Measurements from ENCODE around the gene UBL4A. TPM values are rescaled to one million over a fixed set of nuclear protein-coding genes. Genes with fewer than 3 reads are reported as not detected.
A peak's percentile ranks its signal among the peaks of the same experiment; 100 is the strongest.

UBL4A gene
- total RNA-seq, 6 experiments from 2014 or later, result 12.6 to 34.8 (median 15.5) TPM

DNA sequence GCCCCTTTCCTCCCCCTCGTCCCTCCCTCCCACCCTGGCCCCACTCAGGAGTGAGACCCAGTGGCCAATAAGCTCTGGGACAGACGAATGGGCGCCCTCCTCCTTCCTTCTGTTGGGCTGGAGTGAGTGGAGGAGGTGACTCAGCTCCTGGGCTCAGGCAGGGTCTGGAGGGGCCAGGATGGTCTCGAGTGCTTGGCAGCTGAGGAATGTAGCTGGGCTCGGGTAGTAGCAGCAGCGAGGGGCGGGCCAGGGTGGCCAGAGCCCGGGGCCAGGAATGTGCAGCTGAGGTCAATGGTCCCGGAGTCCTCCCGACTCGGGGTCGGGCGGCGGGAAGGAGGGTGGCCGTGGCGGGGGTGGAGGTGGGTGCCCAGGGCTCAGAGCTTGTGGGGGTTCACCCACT, 45.2 kb upstream of the UBL4A start:
- no peak for ATAC-seq

DNA sequence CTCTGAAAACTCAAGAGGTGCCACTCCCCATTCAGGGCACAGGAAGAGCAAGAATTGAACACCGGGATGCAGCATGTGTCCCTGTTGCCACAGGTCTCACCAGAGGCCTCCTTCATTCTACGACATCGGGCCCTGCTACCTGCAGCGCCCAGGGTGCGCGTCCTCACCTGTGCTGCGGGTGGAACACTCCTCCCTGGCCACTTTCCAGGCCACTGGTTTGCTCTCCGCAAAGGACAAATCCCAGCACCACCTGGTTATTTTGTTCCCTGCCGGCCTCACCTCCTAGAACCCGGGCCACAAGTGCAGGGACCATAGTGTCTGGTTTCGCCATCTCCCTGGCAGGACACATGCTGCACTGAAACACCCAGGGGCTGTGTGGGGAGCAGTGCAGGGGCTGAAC, 43.9 kb upstream of the UBL4A start:
- H3K4me3 ChIP-seq, result no peak overlapping the region
- no peak for DNase-seq
- TF ChIP-seq POLR2A (IDR thresholded peaks at IDR 0.05), result no peak
- no peak for TF ChIP-seq CTCF (IDR thresholded peaks at IDR 0.05)
- no peak for ATAC-seq
- no peaks in the 10 kb centered on the region for H3K36me3 ChIP-seq
- intact Hi-C loops (cut with DNase I), result loop anchor here in 1 of 2 donors (5.0 kb wide), 1 partner anchor 128 kb away; no protein-coding TSS in a partner anchor
- no peak overlapping the region for H3K27ac ChIP-seq
- H3K27me3 ChIP-seq, result no peaks in the 10 kb centered on the region
- 79% methylated on average over 6 of the region's 11 CpGs for WGBS (ENCODE audit: insufficient coverage, low coverage, low lambda C conversion rate, missing lambda C conversion rate)
- H3K4me1 ChIP-seq, result peaks cover 0 to 8% (median 0%) of the 10 kb centered on the region in 4 donors
- no peaks in the 10 kb centered on the region for H3K9me3 ChIP-seq

More for the DNA sequence above, 45.2 kb upstream of the UBL4A start:
- H3K4me1 ChIP-seq, result peaks cover 0 to 8% (median 0%) of the 10 kb centered on the region in 4 donors
- 85% methylated on average over 4 of the region's 16 CpGs for WGBS (ENCODE audit: insufficient coverage, low coverage, low lambda C conversion rate, missing lambda C conversion rate)
- DNase-seq, result no peak
- H3K4me3 ChIP-seq, result no peak overlapping the region
- no peak overlapping the region for H3K27ac ChIP-seq
- H3K9me3 ChIP-seq, result no peaks in the 10 kb centered on the region
- H3K36me3 ChIP-seq, result no peaks in the 10 kb centered on the region
- intact Hi-C loops (cut with DNase I), result loop anchor here in 1 of 2 donors (5.0 kb wide), 1 partner anchor 129 kb away; no protein-coding TSS in a partner anchor
- no peak for TF ChIP-seq CTCF (IDR thresholded peaks at IDR 0.05)
- TF ChIP-seq POLR2A (IDR thresholded peaks at IDR 0.05), result no peak
- H3K27me3 ChIP-seq, result no peaks in the 10 kb centered on the region

GRCh38 chrX:154529206-154529612, 42.8 kb upstream of the UBL4A start:
- ATAC-seq (peak in 1 of 4 donors; percentile 28), DNase-seq (no peak)
- no peak overlapping the region for H3K4me3 ChIP-seq
- H3K9me3 ChIP-seq, result no peaks in the 10 kb centered on the region
- intact Hi-C loops (cut with DNase I), result no loop called here
- WGBS (ENCODE audit: insufficient coverage, low coverage, low lambda C conversion rate, missing lambda C conversion rate), result 65% methylated on average over 4 of the region's 6 CpGs
- no peak overlapping the region for H3K27ac ChIP-seq
- no peaks in the 10 kb centered on the region for H3K27me3 ChIP-seq
- H3K4me1 ChIP-seq, result peaks cover 0 to 3% (median 0%) of the 10 kb centered on the region in 4 donors
- no peak for TF ChIP-seq CTCF (IDR thresholded peaks at IDR 0.05)
- TF ChIP-seq POLR2A (IDR thresholded peaks at IDR 0.05), result no peak
- H3K36me3 ChIP-seq, result no peaks in the 10 kb centered on the region

DNA sequence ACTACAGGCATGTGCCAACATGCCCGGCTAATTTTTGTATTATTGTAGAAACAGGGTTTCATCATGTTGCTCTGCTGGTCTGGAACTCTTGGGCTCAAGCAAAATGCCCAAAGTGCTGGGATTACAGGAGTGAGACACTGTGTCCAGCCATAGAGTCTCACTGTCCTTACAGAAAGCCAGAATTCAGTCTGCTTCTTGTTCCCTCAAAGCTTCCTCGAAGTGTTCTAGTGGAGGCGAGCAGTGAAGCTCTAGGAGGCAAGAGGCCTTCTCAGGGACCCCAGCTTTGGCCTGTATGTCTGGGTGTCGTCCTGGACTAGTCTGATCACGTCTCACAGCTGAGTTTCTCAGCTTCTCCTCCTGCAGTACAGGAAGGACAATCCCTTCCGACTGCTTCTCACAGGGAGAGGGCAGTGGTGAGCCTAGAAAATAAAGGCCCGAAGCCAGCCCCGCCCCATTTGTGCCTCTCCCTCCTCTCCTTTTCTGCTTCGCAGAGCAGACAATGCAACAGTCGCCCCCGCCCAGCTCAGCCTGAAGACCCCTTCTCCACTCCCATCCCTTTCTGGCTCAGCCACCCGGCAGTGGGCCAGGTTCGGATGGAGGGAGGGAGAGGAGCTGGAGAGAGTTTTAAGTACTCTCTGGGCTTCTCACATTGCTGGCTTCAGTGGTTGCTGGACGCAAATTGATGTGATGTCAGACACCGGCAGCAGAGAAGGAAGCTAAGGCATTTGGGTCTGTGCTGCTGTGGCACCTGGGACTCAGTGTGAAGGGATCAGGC, 40.7 kb upstream of the UBL4A start:
- peaks cover 0 to 3% (median 0%) of the 10 kb centered on the region in 4 donors for H3K4me1 ChIP-seq
- peak overlapping the region in 2 of 3 donors; percentile 21 to 49 for H3K27ac ChIP-seq
- no peaks in the 10 kb centered on the region for H3K27me3 ChIP-seq
- peak; percentile 91 to 97 (median 95) for ATAC-seq
- TF ChIP-seq CTCF (IDR thresholded peaks at IDR 0.05), result peak; percentile 36 to 50 (median 44)
- TF ChIP-seq POLR2A (IDR thresholded peaks at IDR 0.05), result no peak
- WGBS (ENCODE audit: insufficient coverage, low coverage, low lambda C conversion rate, missing lambda C conversion rate), result 4% methylated on average over 11 of the region's 15 CpGs
- no peaks in the 10 kb centered on the region for H3K36me3 ChIP-seq
- H3K9me3 ChIP-seq, result no peaks in the 10 kb centered on the region
- H3K4me3 ChIP-seq, result no peak overlapping the region
- peak in 2 of 3 donors; percentile 67 to 71 for DNase-seq
- intact Hi-C loops (cut with DNase I), result no loop called here

All from right lobe of liver (tissue), 6 donors.